ENCODE results near the gene ATP6AP2. TPM values are rescaled to one million over a fixed set of nuclear protein-coding genes. Genes with fewer than 3 reads are reported as not detected.
A peak's percentile ranks its signal among the peaks of the same experiment; 100 is the strongest.

ATP6AP2 gene
- total and polyA plus RNA-seq, 2 donors (not counting 1 experiment from before 2014, with no cell fraction given) = 29.0 to 53.3 TPM

DNA sequence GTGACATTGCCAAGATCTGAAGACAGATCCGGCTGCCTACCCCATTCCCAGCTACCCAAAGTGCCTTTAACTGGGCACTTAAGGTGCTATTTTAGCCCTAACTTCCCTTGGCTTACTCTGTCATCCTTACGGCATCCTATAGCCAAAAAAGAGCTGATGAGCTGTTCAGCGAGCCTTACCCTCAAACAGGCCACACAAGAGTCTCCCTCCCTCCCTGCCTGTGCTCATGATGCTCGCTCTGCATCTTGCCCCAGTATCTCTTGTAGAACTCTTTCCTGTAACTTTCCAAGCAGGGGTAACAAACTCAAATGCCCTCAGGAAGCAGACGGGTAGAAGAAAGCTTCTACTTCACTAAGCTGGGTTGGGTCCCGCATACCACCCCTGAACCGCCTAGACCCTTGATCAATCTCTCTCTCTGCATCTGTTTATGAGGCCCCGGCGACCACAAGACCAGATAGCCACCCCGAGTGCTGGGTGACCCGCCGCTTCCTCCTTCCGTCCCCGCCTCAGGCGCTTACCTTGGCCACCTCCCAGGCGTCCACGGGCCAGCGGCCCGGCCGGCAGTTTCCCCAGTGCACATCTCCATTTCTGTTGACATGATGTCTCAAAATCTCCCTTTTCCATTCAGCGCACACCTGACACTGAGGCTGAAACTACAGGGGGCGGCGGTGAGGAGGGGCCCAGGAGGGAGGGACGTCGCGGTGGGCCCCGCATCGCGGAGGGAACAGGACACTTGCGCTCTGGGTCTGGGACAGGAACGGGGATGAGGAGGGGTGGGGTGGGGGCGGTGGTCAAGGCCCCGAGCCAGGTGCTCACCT lies 65.9 kb downstream of the ATP6AP2 start:
- H3K4me1 ChIP-seq (ENCODE audit: control insufficient read depth in 2 of 2, insufficient read depth in 2 of 2, low read length in 2 of 2) = peaks cover 43 to 45% of the 10 kb centered on the region in 2 donors
- Mint-ChIP-seq H3K4me3 (peak overlapping the region; percentile 94), H3K27me3 (no peaks in the 10 kb centered on the region), H3K27ac (peak overlapping the region; percentile 92), H3K4me1 (peaks cover 41% of the 10 kb centered on the region), H3K9me3 (ENCODE audit: insufficient read depth) (no peaks in the 10 kb centered on the region)
- H3K36me3 ChIP-seq (replicated peaks in 1 of 2; ENCODE audit: control extremely low read depth in 1 of 2, control insufficient read depth in 1 of 2, extremely low read depth in 1 of 2, insufficient read depth in 2 of 2, low read length in 1 of 2) = peaks cover 0 to 9% of the 10 kb centered on the region in 2 experiments
- intact Hi-C loops (cut with micrococcal nuclease) = loop anchor here (1.0 to 10.0 kb wide), 4 partner anchors 66 to 1278 kb away; partner anchors contain the start of genes ATP6AP2, CASK, DDX3X and MED14
- peak overlapping the region; percentile 68 to 94 for H3K27ac ChIP-seq (ENCODE audit: low read length in 2 of 2)
- peak overlapping the region; percentile 56 to 87 (median 76) for H3K4me3 ChIP-seq (ENCODE audit: control extremely low read depth in 1 of 5, extremely low read depth in 1 of 5, insufficient read depth in 1 of 5, low read depth in 2 of 5, low read length in 4 of 5)
- H3K27me3 ChIP-seq (replicated peaks in 1 of 4; ENCODE audit: control extremely low read depth in 1 of 4, control insufficient read depth in 3 of 4, insufficient read depth in 4 of 4, low read length in 3 of 4) = no peaks in the 10 kb centered on the region
- H3K4me2 ChIP-seq (replicated peaks; ENCODE audit: low read depth, low read length, poor library complexity, severe bottlenecking) = peak overlapping the region; percentile 73
- WGBS (ENCODE audit: insufficient coverage) = 0% methylated on average over 15 of the region's 33 CpGs
- DNase-seq (no peak), ATAC-seq (ENCODE audit: low read depth) (peak; percentile 25)
- H3K9ac ChIP-seq (ENCODE audit: low read length) = peak overlapping the region; percentile 90
- H3K9me3 ChIP-seq (ENCODE audit: control extremely low read depth in 1 of 3, control insufficient read depth in 2 of 3, insufficient read depth in 1 of 3, low read length in 2 of 3) = no peaks in the 10 kb centered on the region
- POLR2A ChIA-PET = no interaction called here
- TF ChIP-seq EZH2 (IDR thresholded peaks at IDR 0.05; ENCODE audit: borderline replicate concordance, insufficient read depth, low read depth, low read length, poor library complexity, severe bottlenecking) = no peak
- CTCF ChIA-PET = interaction anchor here (1.0 to 2.8 kb wide), 3 partner anchors 103 to 473 kb away, joined by 4 to 8 read pairs (median 4); no protein-coding TSS in a partner anchor
- H4K20me1 ChIP-seq (ENCODE audit: control insufficient read depth, insufficient read depth, low read length, poor library complexity, severe bottlenecking) = peaks cover 39% of the 10 kb centered on the region
- peak overlapping the region; percentile 86 for H2AFZ ChIP-seq (ENCODE audit: insufficient read depth, low read depth, low read length, poor library complexity, severe bottlenecking)
- H3K79me2 ChIP-seq (ENCODE audit: control insufficient read depth, insufficient read depth, low read length) = peaks cover 53% of the 10 kb centered on the region

GRCh38 chrX:40647307-40648197 lies 66.8 kb downstream of the ATP6AP2 start, which contains the start of gene CXorf38:
CXorf38 (minus strand) TSS chrX:40647561; CDS start chrX:40647520, 41 bp downstream.
- Histone ChIP-seq H2AFZ (ENCODE audit: insufficient read depth, low read depth, low read length, poor library complexity, severe bottlenecking) (peak within 1 kb of the TSS; percentile 86), H3K4me1 (ENCODE audit: control insufficient read depth in 2 of 2, insufficient read depth in 2 of 2, low read length in 2 of 2) (peaks cover 38 to 40% of the 10 kb centered on the region in 2 donors), H3K9ac (ENCODE audit: low read length) (peak within 1 kb of the TSS; percentile 90), H3K4me2 (replicated peaks; ENCODE audit: low read depth, low read length, poor library complexity, severe bottlenecking) (peak within 1 kb of the TSS; percentile 73), H3K9me3 (ENCODE audit: control extremely low read depth in 1 of 3, control insufficient read depth in 2 of 3, insufficient read depth in 1 of 3, low read length in 2 of 3) (no peaks in the 10 kb centered on the region), H4K20me1 (ENCODE audit: control insufficient read depth, insufficient read depth, low read length, poor library complexity, severe bottlenecking) (peaks cover 30% of the 10 kb centered on the region), H3K79me2 (ENCODE audit: control insufficient read depth, insufficient read depth, low read length) (peaks cover 45% of the 10 kb centered on the region), H3K36me3 (replicated peaks in 1 of 2; ENCODE audit: control extremely low read depth in 1 of 2, control insufficient read depth in 1 of 2, extremely low read depth in 1 of 2, insufficient read depth in 2 of 2, low read length in 1 of 2) (peaks cover 0 to 3% of the 10 kb centered on the region in 2 experiments), H3K27ac (ENCODE audit: low read length in 2 of 2) (peak within 1 kb of the TSS; percentile 72 to 94), H3K4me3 (ENCODE audit: control extremely low read depth in 1 of 5, extremely low read depth in 1 of 5, insufficient read depth in 1 of 5, low read depth in 2 of 5, low read length in 4 of 5) (peak within 1 kb of the TSS; percentile 56 to 87 (median 76)), H3K27me3 (replicated peaks in 1 of 4; ENCODE audit: control extremely low read depth in 1 of 4, control insufficient read depth in 3 of 4, insufficient read depth in 4 of 4, low read length in 3 of 4) (no peaks in the 10 kb centered on the region)
- ChIA-PET POLR2A (interaction anchor here (0.6 kb wide), 1 partner anchor 468 kb away, joined by 5 read pairs; no protein-coding TSS in a partner anchor), CTCF (interaction anchor here (1.0 to 2.8 kb wide), 4 partner anchors 104 to 472 kb away, joined by 3 to 8 read pairs (median 4); no protein-coding TSS in a partner anchor)
- Mint-ChIP-seq H3K27ac (peak within 1 kb of the TSS; percentile 92), H3K27me3 (no peaks in the 10 kb centered on the region), H3K9me3 (ENCODE audit: insufficient read depth) (no peaks in the 10 kb centered on the region), H3K4me1 (peaks cover 35% of the 10 kb centered on the region), H3K4me3 (peak within 1 kb of the TSS; percentile 94)
- ATAC-seq (ENCODE audit: low read depth) (peak; percentile 68), DNase-seq (peak; percentile 94)
- TF ChIP-seq EZH2 (IDR thresholded peaks at IDR 0.05; ENCODE audit: borderline replicate concordance, insufficient read depth, low read depth, low read length, poor library complexity, severe bottlenecking) = no peak
- TF ChIP-seq, protein P1, sequence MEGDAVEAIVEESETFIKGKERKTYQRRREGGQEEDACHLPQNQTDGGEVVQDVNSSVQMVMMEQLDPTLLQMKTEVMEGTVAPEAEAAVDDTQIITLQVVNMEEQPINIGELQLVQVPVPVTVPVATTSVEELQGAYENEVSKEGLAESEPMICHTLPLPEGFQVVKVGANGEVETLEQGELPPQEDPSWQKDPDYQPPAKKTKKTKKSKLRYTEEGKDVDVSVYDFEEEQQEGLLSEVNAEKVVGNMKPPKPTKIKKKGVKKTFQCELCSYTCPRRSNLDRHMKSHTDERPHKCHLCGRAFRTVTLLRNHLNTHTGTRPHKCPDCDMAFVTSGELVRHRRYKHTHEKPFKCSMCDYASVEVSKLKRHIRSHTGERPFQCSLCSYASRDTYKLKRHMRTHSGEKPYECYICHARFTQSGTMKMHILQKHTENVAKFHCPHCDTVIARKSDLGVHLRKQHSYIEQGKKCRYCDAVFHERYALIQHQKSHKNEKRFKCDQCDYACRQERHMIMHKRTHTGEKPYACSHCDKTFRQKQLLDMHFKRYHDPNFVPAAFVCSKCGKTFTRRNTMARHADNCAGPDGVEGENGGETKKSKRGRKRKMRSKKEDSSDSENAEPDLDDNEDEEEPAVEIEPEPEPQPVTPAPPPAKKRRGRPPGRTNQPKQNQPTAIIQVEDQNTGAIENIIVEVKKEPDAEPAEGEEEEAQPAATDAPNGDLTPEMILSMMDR (IDR thresholded peaks at IDR 0.05) = no peak
- under 1% methylated on average over 38 of the region's 66 CpGs for whole genome bisulfite sequencing (ENCODE audit: insufficient coverage)
- intact Hi-C loops (cut with micrococcal nuclease) = loop anchor here (1.0 to 10.0 kb wide), 4 partner anchors 67 to 1277 kb away; partner anchors contain the start of genes ATP6AP2, CASK, DDX3X and MED14

All from B cell (primary cell).